Measurements from ENCODE around the gene TUBGCP6.

DNA sequence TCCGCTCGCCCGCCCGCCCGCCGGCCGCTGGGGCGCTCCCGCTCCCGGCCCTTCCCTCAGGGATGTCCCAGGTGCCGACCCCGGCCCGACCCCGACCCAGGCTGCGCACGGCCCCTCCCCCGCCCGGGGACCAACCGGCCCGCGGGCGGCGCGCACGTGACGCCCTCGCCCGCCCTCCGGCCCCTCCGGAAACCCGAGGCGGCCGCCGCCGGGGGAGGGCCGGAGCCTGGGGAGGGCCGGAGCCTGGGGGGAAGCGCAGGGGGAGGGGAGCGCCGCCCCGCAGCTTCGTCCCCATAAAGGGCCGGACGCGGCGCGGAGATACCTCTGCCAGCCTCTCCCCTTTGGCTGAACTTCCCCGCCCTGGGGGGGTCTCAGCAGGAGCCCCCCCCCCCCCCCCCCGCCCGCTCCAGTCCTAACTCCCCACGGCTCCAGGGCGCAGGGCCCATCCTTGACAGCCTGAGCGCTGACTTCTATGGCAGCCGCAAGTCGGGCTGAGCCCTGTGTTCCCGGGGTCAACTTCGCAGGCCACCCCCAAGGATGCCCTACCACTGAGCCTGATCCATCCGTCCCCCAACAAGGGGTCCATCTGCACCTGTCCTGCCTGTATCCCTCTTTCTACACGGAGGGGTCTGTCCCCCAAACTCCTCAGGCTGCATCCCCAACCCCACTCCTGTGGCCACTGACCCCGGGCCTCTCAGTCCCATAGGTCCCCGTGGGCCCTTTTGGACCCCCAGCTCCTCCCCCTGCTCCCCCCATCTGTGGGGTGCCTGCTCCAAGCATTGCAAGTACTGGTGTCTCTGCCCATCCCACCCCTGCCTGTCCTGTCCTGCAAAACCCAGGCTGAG lies 17.0 kb upstream of the TUBGCP6 start, which contains the start of gene MAPK12:
- no peak for TF ChIP-seq FOXK2 (IDR thresholded peaks at IDR 0.05)
- TF ChIP-seq SP1 (IDR thresholded peaks at IDR 0.05), result no peak
